Heart left ventricle (tissue), 13 donors: ENCODE measurements around the gene TRNP1.

Experiments used
- CTCF ChIP-seq, 12 donors: fragments of 200-600 bp; sonication (generic) in 4 of 12; IDR thresholded peaks; one replicate each; pipeline versions ENCODE4 v1.5.0 to v1.8.0; 2018 to 2022; ENCODE audit warnings: antibody characterized with exemption in 12 of 12, mild to moderate bottlenecking in 5 of 12
- POLR2A ChIP-seq, 2 donors: fragments of 450-650 bp; IDR thresholded peaks; one replicate each; pipeline ENCODE4 v1.6.1; 2017; ENCODE audit warnings: antibody characterized with exemption in 2 of 2, mild to moderate bottlenecking in 2 of 2, moderate library complexity in 2 of 2
- donor health status: ischemic (EF 13 %, LVEDD 7.1; RV severe dilation, severe dysfunction).
- donor health status: DM: no; HTN: yes; CAD: no.
- donor health status: DM: no; HTN: no; CAD: no.
- donor health status: ischemic (EF 25% LVEDD 6.9; RV normal size, moderate dysfunction).
- donor health status: ischemic (EF 25% LVEDD 5.7; RV mildly dilated, moderate dysfunction).
- donor health status: ischemic (EF 35%, LVEDD 5.7; RV mildly dilated, moderate dysfunction).
- donor health status: nonischemic (EF 11% LVEDD 7.7; RV severe dilation, severe dysfunction).
- donor health status: DM: yes; HTN: yes; CAD: no.
- donor health status: PGD.
- donor health status: ischemic (EF 29% LVEDD 5.4; RV normal size, mild dysfunction).
- donor health status: nonischemic (EF 23%, LVEDD 6.1; RV moderate dilation, normal function).

GRCh38 chr1:26949266-26949925 is 44.1 kb upstream of the TRNP1 start:
- TF ChIP-seq POLR2A (IDR thresholded peaks at IDR 0.05) (no peak), CTCF (IDR thresholded peaks at IDR 0.05) (no peak)
